ENCODE measurements around the gene TMCO5A.

TMCO5A gene

GRCh38 chr15:37978231-37978630 is 43.8 kb downstream of the TMCO5A start:
- DNase-seq, result no peak

- no peak for DNase-seq
Observed at GRCh38 chr15:37979671-37980409, 45.4 kb downstream of the TMCO5A start.

- DNase-seq, result no peak
Observed at GRCh38 chr15:37981201-37981600, 46.8 kb downstream of the TMCO5A start.

- no peak for DNase-seq
Observed at GRCh38 chr15:37981775-37982174, 47.3 kb downstream of the TMCO5A start.

- no peak for DNase-seq
Observed at GRCh38 chr15:37984368-37984767, 49.9 kb downstream of the TMCO5A start.

GRCh38 chr15:37995461-37996347 is 61.3 kb downstream of the TMCO5A start:
- no peak for DNase-seq
